ENCODE measurements around the gene RBM19.

- TF ChIP-seq, protein P1, sequence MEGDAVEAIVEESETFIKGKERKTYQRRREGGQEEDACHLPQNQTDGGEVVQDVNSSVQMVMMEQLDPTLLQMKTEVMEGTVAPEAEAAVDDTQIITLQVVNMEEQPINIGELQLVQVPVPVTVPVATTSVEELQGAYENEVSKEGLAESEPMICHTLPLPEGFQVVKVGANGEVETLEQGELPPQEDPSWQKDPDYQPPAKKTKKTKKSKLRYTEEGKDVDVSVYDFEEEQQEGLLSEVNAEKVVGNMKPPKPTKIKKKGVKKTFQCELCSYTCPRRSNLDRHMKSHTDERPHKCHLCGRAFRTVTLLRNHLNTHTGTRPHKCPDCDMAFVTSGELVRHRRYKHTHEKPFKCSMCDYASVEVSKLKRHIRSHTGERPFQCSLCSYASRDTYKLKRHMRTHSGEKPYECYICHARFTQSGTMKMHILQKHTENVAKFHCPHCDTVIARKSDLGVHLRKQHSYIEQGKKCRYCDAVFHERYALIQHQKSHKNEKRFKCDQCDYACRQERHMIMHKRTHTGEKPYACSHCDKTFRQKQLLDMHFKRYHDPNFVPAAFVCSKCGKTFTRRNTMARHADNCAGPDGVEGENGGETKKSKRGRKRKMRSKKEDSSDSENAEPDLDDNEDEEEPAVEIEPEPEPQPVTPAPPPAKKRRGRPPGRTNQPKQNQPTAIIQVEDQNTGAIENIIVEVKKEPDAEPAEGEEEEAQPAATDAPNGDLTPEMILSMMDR (conservative IDR thresholded peaks at IDR 0.05 in 1 of 2, IDR thresholded peaks at IDR 0.05 in 1 of 2; ENCODE audit: extremely low read depth in 1 of 2, insufficient read depth in 1 of 2, low read depth in 1 of 2, low read length in 2 of 2): no peak
- TF ChIP-seq EZH2 (IDR thresholded peaks at IDR 0.05; ENCODE audit: borderline replicate concordance, low read length): no peak
Measured at GRCh38 chr12:113954547-113954946, 11.6 kb downstream of the RBM19 start.
